Measurements from ENCODE around the gene NWD2.
"Not testable (repeated sequence)": the region's sequence is repeated elsewhere in the genome, so short reads cannot be mapped to it uniquely, and the experiment has no call there.

NWD2 gene, protein sequence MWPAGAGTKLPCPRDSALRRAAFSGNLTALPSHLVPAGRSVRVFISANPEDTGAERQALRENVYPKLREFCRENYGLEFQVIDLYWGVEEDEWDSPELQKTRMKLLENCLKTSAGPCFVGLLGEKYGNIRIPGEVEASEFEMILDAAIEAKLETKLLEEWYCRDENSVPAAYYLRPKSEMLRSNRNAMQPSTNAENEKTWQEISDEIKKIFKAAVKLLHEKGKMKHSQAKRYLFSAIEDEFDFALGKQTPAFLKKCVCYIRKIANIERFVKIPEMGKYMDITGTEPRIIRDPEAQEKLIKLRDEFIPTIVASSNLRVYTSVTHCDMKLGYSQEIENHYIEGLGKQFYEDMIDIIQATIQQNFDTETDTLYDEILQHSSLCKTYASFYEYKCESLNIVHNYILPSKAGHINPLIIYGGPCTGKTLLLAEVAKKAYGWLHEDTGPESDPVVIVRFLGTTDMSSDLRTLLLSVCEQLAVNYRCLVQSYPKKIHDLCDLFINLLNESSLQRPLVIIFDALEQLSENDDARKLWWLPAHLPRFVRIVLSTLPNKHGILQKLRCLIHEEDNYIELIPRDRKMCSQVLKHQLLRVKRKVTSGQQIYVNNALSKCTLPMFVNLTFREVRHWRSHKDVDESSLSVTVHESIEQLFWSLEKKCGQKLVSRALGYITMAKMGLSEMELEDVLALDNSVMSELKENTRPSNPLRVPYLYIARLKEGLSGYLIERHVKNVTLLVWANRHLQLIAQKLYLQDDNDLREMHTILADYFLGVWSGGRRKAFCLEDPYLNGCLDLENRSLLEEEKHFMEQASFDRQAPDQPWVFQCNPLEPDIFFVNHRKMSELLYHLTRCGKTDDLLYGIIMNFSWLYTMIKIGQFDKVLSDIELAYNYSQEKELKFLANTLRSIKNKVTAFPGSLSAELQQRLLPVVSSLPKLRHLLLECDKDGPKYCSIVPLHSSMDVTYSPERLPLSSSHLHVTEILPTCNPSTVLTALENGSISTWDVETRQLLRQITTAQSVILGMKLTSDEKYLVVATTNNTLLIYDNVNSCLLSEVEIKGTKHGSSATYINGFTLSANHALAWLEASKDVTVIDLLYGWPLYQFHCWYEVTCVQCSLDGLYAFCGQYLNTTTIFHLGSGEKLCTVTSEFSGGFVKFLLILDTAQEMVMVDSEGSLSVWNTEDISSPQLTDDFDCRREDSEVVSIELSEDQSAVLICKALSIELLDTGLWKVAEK (N-terminal part only)

DNA sequence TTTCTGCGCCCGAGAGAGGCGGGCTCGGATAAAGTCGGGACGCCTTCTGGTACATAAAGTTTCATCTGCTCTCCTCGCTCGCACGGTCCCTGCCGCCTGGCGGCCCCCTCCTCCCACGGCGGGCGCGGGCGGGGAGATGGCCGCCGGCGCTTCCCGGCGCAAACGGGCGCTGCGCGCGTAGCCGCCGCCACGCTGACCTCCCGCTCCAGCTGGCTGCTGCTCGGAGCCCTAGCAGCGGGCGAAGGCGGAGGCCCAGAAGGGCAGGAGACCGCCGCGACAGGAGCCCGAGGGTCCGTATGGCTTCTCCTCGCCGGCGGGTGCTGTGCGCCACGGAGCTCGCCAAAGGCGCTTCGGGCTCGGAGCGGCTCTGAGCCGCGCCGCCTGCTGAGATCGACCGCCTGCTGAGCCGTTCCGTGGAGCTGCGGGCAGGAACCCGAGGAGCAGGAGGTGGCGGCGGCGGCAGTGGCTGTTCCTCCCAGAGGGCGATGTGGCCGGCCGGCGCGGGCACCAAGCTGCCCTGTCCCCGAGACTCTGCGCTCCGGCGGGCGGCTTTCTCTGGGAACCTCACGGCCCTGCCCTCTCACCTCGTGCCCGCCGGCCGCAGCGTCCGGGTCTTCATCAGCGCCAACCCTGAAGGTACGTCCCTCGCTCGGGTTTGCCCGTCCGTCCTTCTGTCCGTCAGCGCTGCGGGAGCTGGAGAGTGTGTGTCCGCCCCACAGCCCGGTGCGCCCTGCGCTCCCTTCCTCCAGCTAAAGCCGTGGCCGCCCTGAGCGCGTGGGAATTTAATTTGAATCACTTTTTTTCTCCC, at the start of gene NWD2:
TSS of gene NWD2 (plus strand) at position 161 of the 808 bp plus-strand sequence. CDS start at position 486, 325 bp downstream.
- no peak for DNase-seq

DNA sequence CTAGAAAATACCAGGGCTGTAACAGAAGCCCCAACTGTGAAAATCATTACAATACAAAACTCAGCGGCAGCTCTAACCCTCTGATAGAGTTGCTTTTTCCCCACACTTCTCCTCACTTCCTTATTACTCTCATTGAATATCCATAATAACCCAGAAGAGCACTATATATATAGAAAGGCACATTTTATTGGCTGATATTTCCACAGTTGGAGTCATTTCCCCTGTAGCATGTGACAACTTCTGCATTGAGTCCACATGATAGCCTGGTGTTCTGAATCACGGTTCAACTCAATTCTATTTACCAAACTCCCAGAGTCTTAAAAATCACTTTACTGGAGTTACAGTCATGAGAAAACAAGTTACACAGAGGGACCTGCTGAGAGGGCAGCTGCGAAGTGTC, 46.6 kb upstream of the NWD2 start:
- no peak for DNase-seq

DNA sequence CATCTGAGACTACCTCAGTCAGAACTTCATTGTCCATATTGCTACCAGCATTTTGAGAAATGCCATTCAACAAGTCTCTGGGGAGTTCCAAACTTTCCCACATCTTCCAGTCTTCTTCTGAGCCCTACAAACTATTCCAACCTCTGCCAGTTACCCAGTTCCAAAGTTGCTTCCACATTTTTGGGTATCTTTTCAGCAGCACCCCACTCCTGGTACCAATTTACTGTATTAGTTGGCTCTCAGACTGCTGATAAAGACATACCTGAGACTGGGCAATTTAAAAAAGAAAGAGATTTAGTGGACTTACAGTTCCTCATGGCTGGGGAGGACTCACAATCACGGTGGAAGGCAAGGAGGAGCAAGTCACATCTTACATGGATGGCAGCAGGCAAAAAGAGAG, 39.8 kb upstream of the NWD2 start:
- DNase-seq, result not testable (repeated sequence)

GRCh38 chr4:37216209-37216608, 28.3 kb upstream of the NWD2 start:
- no peak for DNase-seq

GRCh38 chr4:37219242-37219641, 25.3 kb upstream of the NWD2 start:
- no peak for DNase-seq

- no peak for DNase-seq
These were observed 24.6 kb upstream of the NWD2 start for GRCh38 chr4:37219990-37220389.

- DNase-seq, result no peak
These were observed 23.9 kb upstream of the NWD2 start for GRCh38 chr4:37220685-37221084.

- DNase-seq, result no peak
These were observed 20.8 kb upstream of the NWD2 start for GRCh38 chr4:37223732-37224131.

GRCh38 chr4:37224854-37225253, 19.7 kb upstream of the NWD2 start:
- no peak for DNase-seq

DNA sequence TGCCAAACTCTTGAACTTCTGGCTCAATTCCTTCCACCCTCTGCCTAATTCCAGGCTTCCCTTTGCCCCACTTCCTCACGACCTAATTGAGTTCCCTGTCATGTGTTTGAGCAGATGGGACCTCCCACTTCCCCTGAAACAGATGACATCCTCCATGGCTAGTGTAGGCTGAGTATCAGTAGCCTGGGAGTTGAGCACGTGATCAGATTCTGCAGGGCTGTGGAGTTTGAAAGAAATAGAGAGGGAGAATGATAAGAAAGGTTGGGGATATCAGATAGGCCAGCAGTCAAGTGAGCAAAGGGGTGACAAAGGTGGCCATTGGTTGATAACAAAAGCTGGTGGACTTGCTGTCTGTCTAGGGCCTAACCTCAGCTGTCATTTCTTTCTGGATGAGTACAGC, 18.8 kb upstream of the NWD2 start:
- no peak for DNase-seq

- no peak for DNase-seq
These were observed 12.2 kb upstream of the NWD2 start for GRCh38 chr4:37232315-37232714.

GRCh38 chr4:37236165-37236564, 8.4 kb upstream of the NWD2 start:
- no peak for DNase-seq

DNA sequence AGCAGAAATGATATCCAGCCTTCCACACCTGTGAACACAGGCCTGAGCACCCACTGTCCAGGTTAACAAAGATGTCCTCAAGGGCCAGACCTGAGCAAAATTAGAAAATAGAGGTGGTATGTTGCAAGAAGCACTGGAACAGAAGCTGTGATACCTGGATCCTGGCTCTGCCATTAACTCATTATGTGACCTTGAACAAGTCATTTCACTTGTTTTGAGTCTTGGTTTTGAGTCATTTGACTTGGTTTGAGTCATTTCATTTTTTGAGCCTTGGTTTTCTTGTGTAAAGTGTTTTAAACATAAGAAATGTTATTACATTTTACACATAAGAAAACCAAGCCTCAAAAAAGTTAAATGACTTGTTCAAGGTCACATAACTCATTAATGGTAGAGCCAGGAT, 2.9 kb upstream of the NWD2 start:
- no peak for DNase-seq

GRCh38 chr4:37243051-37243450, 1.5 kb upstream of the NWD2 start:
- no peak for DNase-seq

- no peak for DNase-seq
These were observed 591 bp upstream of the NWD2 start for GRCh38 chr4:37243722-37244582.

- DNase-seq, result no peak
These were observed 930 bp downstream of the NWD2 start for GRCh38 chr4:37245391-37245954.

- DNase-seq, result no peak
These were observed 2.3 kb downstream of the NWD2 start for GRCh38 chr4:37246891-37247290.

GRCh38 chr4:37258221-37258620, 13.7 kb downstream of the NWD2 start:
- no peak for DNase-seq

DNA sequence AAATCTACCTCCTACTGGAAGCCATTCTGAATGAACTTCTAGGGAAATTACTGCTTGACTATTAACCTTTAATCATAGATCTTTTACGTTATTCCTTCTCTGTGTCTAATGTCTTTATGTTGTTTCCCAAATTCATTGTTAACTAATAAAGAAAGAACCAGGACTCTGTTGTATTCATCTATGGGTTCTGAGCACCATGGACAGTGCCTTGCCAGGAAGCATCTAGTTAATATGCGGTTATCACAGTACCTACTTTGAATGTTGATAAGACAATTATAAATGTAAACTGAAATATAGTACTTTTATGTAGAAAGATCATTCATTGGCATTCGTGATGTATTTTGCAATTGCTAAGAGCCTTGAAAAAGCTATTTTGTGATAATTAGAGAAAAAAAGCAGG, 23.8 kb downstream of the NWD2 start:
- DNase-seq, result no peak

DNA sequence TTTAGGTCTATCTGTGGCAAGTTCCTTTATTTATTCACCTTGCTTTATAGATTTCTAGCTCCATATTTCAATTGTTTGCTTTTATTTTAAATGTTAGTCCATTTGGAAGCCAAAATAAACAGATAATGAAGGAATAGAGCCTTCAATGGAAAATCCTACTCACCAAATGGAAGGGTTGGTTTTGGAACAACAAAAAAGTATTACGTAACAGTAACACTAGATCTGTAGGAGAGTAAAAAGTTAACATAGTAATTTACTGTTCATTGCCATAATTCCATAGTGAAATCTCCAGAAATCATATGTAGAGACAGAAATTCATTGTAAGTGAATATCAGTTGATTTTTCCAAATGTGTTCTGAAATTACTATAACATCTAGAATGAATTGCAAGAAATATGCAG, 34.6 kb downstream of the NWD2 start:
- no peak for DNase-seq

All from stimulated activated naive CD4-positive, alpha-beta T cell treated with Interleukin-2 at 50 U/mL for 16 hours (primary cell).